ENCODE measurements around the gene JADE3.

Gene JADE3

GRCh38 chrX:47101206-47101605 is 189.0 kb downstream of the JADE3 start:
- no peak for DNase-seq (ENCODE audit: low read depth in 2 of 3, low spot score in 2 of 3)
